ENCODE measurements around the gene LAMA2.

GRCh38 chr6:129105793-129106192 lies 222.9 kb downstream of the LAMA2 start:
- TF ChIP-seq MAX (IDR thresholded peaks at IDR 0.05; ENCODE audit: insufficient read depth, insufficient read length) (no peak), POLR2A (IDR thresholded peaks at IDR 0.05; ENCODE audit: low read depth, low read length) (no peak), CTCF (IDR thresholded peaks at IDR 0.05; ENCODE audit: extremely low read depth in 1 of 2, insufficient read depth in 1 of 2, low read depth in 1 of 2, low read length in 2 of 2) (no peak), EZH2 (IDR thresholded peaks at IDR 0.05; ENCODE audit: borderline replicate concordance, low read depth, low read length, severe bottlenecking) (no peak), MYC (IDR thresholded peaks at IDR 0.05; ENCODE audit: low read depth, low read length) (no peak)

Data from endothelial cell of umbilical vein (primary cell).